ENCODE data around the gene FILIP1L. TPM values are rescaled to one million over a fixed set of nuclear protein-coding genes. Genes with fewer than 3 reads are reported as not detected.

FILIP1L gene
- total and polyA plus RNA-seq, 8 donors = 10.6 to 98.4 (median 57.0) TPM

DNA sequence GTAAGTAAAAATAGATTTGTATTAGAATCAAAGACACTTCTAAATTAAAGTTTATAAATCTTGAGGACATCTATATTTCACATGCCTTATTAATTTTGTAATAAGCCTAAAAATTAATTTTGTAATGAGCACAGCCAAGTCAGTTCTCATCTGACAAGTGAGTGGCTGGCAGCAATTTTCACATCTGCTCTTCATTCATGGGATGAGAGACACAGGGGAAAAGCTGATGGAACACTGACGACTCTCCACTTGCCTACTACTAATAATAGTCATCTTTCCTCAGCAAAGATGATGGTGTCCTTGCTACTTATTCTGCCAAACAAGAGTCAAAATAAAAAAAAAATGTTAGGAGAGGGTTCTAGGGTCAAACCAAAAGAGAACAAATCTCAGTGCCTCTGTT is 311.0 kb downstream of the FILIP1L start:
- 78 to 100% (median 91%) methylated on average over 1 of the region's 1 CpG for WGBS, 5 donors
- no peaks in the 10 kb centered on the region for H3K36me3 ChIP-seq

DNA sequence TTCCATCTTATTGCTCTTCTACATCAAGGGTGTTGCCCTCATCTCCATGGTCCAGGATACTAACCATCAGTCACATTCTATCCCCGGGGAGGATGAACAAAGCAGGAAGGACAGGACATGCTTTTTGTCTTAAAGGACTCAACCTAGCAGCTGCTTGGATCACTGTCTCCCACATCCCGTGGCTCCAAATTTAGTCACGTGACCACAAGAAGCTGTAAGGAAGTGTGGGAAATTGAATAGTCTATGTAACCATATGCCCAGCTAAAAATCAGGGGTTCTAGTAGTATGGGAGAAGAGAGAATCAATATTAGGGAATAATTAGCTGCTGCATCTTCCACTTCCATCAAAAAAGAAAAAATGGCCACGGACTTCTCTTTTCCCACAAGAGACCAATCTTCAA is 314.9 kb downstream of the FILIP1L start:
- TF ChIP-seq EP300 (IDR thresholded peaks at IDR 0.05) (no peak), POLR2AphosphoS5 (IDR thresholded peaks at IDR 0.05) (no peak), POLR2A (IDR thresholded peaks at IDR 0.05) (no peak)
- TF ChIP-seq, protein P1, sequence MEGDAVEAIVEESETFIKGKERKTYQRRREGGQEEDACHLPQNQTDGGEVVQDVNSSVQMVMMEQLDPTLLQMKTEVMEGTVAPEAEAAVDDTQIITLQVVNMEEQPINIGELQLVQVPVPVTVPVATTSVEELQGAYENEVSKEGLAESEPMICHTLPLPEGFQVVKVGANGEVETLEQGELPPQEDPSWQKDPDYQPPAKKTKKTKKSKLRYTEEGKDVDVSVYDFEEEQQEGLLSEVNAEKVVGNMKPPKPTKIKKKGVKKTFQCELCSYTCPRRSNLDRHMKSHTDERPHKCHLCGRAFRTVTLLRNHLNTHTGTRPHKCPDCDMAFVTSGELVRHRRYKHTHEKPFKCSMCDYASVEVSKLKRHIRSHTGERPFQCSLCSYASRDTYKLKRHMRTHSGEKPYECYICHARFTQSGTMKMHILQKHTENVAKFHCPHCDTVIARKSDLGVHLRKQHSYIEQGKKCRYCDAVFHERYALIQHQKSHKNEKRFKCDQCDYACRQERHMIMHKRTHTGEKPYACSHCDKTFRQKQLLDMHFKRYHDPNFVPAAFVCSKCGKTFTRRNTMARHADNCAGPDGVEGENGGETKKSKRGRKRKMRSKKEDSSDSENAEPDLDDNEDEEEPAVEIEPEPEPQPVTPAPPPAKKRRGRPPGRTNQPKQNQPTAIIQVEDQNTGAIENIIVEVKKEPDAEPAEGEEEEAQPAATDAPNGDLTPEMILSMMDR (IDR thresholded peaks at IDR 0.05) = no peak
- Histone ChIP-seq H3K9me3 (peaks cover 0 to 2% (median under 1%) of the 10 kb centered on the region in 4 donors), H3K4me3 (no peak overlapping the region), H3K27ac (no peak overlapping the region), H3K36me3 (no peaks in the 10 kb centered on the region), H3K4me1 (no peaks in the 10 kb centered on the region), H3K27me3 (no peaks in the 10 kb centered on the region)
- intact Hi-C loops (cut with DNase I; ENCODE audit: low total_unique reads) = no loop called here
- 83 to 88% (median 87%) methylated on average over 4 of the region's 4 CpGs for WGBS, 5 donors
- DNase-seq = no peak

More for the DNA sequence above, 311.0 kb downstream of the FILIP1L start:
- TF ChIP-seq, protein P1 (IDR thresholded peaks at IDR 0.05) = no peak
- no peak for TF ChIP-seq EP300 (IDR thresholded peaks at IDR 0.05)
- TF ChIP-seq POLR2A (IDR thresholded peaks at IDR 0.05) = no peak
- no peak for TF ChIP-seq POLR2AphosphoS5 (IDR thresholded peaks at IDR 0.05)
- Histone ChIP-seq H3K4me1 (peaks cover 0 to 3% (median 0%) of the 10 kb centered on the region in 4 donors), H3K27me3 (no peaks in the 10 kb centered on the region), H3K4me3 (no peak overlapping the region), H3K27ac (no peak overlapping the region), H3K9me3 (peaks cover 8 to 19% (median 11%) of the 10 kb centered on the region in 4 donors)
- no peak for DNase-seq
- intact Hi-C loops (cut with DNase I; ENCODE audit: low total_unique reads) = no loop called here

DNA sequence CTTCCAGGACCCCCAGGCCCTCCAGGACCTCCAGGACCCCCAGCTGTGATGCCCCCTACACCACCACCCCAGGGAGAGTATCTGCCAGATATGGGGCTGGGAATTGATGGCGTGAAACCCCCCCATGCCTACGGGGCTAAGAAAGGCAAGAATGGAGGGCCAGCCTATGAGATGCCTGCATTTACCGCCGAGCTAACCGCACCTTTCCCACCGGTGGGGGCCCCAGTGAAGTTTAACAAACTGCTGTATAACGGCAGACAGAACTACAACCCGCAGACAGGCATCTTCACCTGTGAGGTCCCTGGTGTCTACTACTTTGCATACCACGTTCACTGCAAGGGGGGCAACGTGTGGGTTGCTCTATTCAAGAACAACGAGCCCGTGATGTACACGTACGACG is 318.7 kb downstream of the FILIP1L start:
- H3K36me3 ChIP-seq = no peaks in the 10 kb centered on the region
- no peak overlapping the region for H3K4me3 ChIP-seq
- no peak for DNase-seq
- H3K27ac ChIP-seq = no peak overlapping the region
- H3K27me3 ChIP-seq = no peaks in the 10 kb centered on the region
- TF ChIP-seq POLR2AphosphoS5 (IDR thresholded peaks at IDR 0.05) = no peak
- no peak for TF ChIP-seq EP300 (IDR thresholded peaks at IDR 0.05)
- 86 to 93% (median 92%) methylated on average over 9 to 15 of the region's 15 CpGs for WGBS, 5 donors
- no peaks in the 10 kb centered on the region for H3K4me1 ChIP-seq
- intact Hi-C loops (cut with DNase I; ENCODE audit: low total_unique reads) = no loop called here
- no peaks in the 10 kb centered on the region for H3K9me3 ChIP-seq

DNA sequence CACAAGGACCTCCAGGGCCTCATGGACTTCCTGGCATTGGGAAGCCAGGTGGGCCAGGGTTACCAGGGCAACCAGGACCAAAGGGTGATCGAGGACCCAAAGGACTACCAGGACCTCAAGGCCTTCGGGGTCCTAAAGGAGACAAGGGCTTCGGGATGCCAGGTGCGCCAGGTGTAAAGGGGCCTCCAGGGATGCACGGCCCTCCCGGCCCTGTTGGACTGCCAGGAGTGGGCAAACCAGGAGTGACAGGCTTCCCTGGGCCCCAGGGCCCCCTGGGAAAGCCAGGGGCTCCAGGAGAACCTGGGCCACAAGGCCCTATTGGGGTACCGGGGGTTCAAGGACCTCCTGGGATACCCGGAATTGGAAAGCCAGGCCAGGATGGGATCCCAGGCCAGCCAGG is 319.8 kb downstream of the FILIP1L start:
- Histone ChIP-seq H3K4me1 (peaks cover 0 to under 1% (median 0%) of the 10 kb centered on the region in 4 donors), H3K4me3 (no peak overlapping the region), H3K27me3 (no peaks in the 10 kb centered on the region), H3K9me3 (no peaks in the 10 kb centered on the region), H3K27ac (no peak overlapping the region), H3K36me3 (no peaks in the 10 kb centered on the region)
- 86 to 96% (median 90%) methylated on average over 7 to 8 of the region's 8 CpGs for whole genome bisulfite sequencing, 5 donors
- TF ChIP-seq, protein P1 (IDR thresholded peaks at IDR 0.05) = no peak
- TF ChIP-seq POLR2A (IDR thresholded peaks at IDR 0.05) (no peak), EP300 (IDR thresholded peaks at IDR 0.05) (no peak), POLR2AphosphoS5 (IDR thresholded peaks at IDR 0.05) (no peak)
- intact Hi-C loops (cut with DNase I; ENCODE audit: low total_unique reads) = no loop called here
- no peak for DNase-seq

DNA sequence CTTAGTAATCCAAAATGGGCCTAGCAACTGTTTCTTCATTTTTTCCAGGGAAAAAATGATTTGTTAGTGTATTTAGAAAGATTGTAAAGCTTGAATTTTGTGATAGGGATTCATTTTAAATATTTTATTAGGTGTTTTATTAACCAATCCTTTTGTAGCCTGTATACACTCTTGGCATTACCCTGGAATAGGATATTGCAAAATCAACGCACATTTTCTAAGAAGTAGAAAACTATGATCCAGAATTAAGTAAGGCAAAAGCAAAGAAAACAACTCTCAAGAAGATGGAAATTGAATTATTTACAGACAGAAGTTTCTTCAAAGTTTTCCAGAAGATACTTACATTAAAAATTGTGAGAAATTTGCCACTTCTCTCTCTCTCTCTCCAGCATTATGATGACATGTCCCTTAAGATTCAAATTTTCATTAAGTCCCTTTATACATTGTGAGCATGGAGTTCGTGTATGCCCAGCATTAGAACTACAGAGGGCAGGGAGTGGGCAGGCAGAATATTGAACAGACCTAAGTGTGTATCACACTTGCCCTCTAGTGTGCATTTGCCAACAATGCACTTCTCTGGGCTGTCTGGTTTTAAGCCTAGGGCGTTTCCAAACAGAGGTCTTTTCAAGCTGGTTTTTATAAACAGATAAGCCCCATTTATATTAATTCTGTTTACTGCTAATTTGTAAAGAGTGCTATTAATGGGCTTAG is 325.1 kb downstream of the FILIP1L start:
- intact Hi-C loops (cut with DNase I; ENCODE audit: low total_unique reads) = no loop called here
- H3K4me3 ChIP-seq = no peak overlapping the region
- H3K27ac ChIP-seq = no peak overlapping the region
- 16 to 22% (median 20%) methylated on average over 3 of the region's 3 CpGs for WGBS, 5 donors
- H3K36me3 ChIP-seq = no peaks in the 10 kb centered on the region
- no peaks in the 10 kb centered on the region for H3K27me3 ChIP-seq
- TF ChIP-seq EP300 (IDR thresholded peaks at IDR 0.05) = no peak
- no peak for TF ChIP-seq POLR2A (IDR thresholded peaks at IDR 0.05)
- TF ChIP-seq, protein P1 (IDR thresholded peaks at IDR 0.05) = peak in 5 of 7 experiments; percentile 28 to 46 (median 34)
- no peak for TF ChIP-seq POLR2AphosphoS5 (IDR thresholded peaks at IDR 0.05)
- peaks cover 0 to 4% (median 0%) of the 10 kb centered on the region in 4 donors for H3K4me1 ChIP-seq
- no peaks in the 10 kb centered on the region for H3K9me3 ChIP-seq
- peak in 1 of 2 donors; percentile 72 for DNase-seq

Measured in stomach (tissue), 9 donors.